ENCODE data around the gene GABRR1. TPM values are rescaled to one million over a fixed set of nuclear protein-coding genes. Genes with fewer than 3 reads are reported as not detected.

Gene GABRR1
- total and polyA plus RNA-seq, 2 experiments from 2014 or later, result 0.14 to 0.37 TPM

GRCh38 chr6:89139509-89140346 is 77.4 kb downstream of the GABRR1 start:
- no peaks in the 10 kb centered on the region for H3K9me2 ChIP-seq (ENCODE audit: insufficient read depth)
- H2AFZ ChIP-seq, result no peak overlapping the region
- no peaks in the 10 kb centered on the region for H3K79me2 ChIP-seq (replicated peaks; ENCODE audit: insufficient read depth)
- H3K27me3 Mint-ChIP-seq (ENCODE audit: insufficient read depth, low read depth, poor library complexity), result peaks cover 17% of the 10 kb centered on the region
- H3K4me1 Mint-ChIP-seq, result peaks cover 5% of the 10 kb centered on the region
- H3K9me3 Mint-ChIP-seq, result no peaks in the 10 kb centered on the region
- no peak for DNase-seq (ENCODE audit: low spot score)
- no peak overlapping the region for H3K27ac ChIP-seq (ENCODE audit: low read depth)
- no peak for TF ChIP-seq ZNF114 (CRISPR knock-in tag; IDR thresholded peaks at IDR 0.05)
- no peak for TF ChIP-seq JUNB (IDR thresholded peaks at IDR 0.05; ENCODE audit: unreplicated experiment)
- no peak for TF ChIP-seq EZH2 (IDR thresholded peaks at IDR 0.05; ENCODE audit: low read depth, unreplicated experiment)
- TF ChIP-seq CREB1 (CRISPR knock-in tag; IDR thresholded peaks at IDR 0.05; ENCODE audit: low read depth), result no peak
- TF ChIP-seq POLR2AphosphoS5 (IDR thresholded peaks at IDR 0.05; ENCODE audit: low read depth), result no peak
- no peak for TF ChIP-seq REST (IDR thresholded peaks at IDR 0.05; ENCODE audit: unreplicated experiment)
- no peak for TF ChIP-seq ZNF462 (CRISPR knock-in tag; IDR thresholded peaks at IDR 0.05)
- TF ChIP-seq, protein P1, sequence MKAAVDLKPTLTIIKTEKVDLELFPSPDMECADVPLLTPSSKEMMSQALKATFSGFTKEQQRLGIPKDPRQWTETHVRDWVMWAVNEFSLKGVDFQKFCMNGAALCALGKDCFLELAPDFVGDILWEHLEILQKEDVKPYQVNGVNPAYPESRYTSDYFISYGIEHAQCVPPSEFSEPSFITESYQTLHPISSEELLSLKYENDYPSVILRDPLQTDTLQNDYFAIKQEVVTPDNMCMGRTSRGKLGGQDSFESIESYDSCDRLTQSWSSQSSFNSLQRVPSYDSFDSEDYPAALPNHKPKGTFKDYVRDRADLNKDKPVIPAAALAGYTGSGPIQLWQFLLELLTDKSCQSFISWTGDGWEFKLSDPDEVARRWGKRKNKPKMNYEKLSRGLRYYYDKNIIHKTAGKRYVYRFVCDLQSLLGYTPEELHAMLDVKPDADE (IDR thresholded peaks at IDR 0.05), result no peak
- TF ChIP-seq ZNF331 (CRISPR knock-in tag; IDR thresholded peaks at IDR 0.05; ENCODE audit: low read depth), result no peak
- no peak for TF ChIP-seq STAT1 (IDR thresholded peaks at IDR 0.05; ENCODE audit: unreplicated experiment)
- no peak for TF ChIP-seq NANOG (IDR thresholded peaks at IDR 0.05; ENCODE audit: borderline replicate concordance)
- TF ChIP-seq EZH2phosphoT487 (IDR thresholded peaks at IDR 0.05; ENCODE audit: unreplicated experiment), result no peak
- TF ChIP-seq, protein P2, sequence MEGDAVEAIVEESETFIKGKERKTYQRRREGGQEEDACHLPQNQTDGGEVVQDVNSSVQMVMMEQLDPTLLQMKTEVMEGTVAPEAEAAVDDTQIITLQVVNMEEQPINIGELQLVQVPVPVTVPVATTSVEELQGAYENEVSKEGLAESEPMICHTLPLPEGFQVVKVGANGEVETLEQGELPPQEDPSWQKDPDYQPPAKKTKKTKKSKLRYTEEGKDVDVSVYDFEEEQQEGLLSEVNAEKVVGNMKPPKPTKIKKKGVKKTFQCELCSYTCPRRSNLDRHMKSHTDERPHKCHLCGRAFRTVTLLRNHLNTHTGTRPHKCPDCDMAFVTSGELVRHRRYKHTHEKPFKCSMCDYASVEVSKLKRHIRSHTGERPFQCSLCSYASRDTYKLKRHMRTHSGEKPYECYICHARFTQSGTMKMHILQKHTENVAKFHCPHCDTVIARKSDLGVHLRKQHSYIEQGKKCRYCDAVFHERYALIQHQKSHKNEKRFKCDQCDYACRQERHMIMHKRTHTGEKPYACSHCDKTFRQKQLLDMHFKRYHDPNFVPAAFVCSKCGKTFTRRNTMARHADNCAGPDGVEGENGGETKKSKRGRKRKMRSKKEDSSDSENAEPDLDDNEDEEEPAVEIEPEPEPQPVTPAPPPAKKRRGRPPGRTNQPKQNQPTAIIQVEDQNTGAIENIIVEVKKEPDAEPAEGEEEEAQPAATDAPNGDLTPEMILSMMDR (conservative IDR thresholded peaks at IDR 0.05; ENCODE audit: low read depth in 2 of 2), result no peak
- peaks cover 8% of the 10 kb centered on the region for H3K4me1 ChIP-seq (ENCODE audit: insufficient read depth)
- ATAC-seq, result no peak
- H3K4me3 Mint-ChIP-seq, result no peak overlapping the region
- no peak overlapping the region for H3K4me2 ChIP-seq
- H3K4me3 ChIP-seq, result no peak overlapping the region
- H3K27me3 ChIP-seq (ENCODE audit: insufficient read depth), result peaks cover 96% of the 10 kb centered on the region
- no peaks in the 10 kb centered on the region for H3F3A ChIP-seq (replicated peaks; ENCODE audit: low read depth)
- H4K20me1 ChIP-seq (replicated peaks; ENCODE audit: insufficient read depth), result peaks cover 8% of the 10 kb centered on the region
- no peak overlapping the region for H3K27ac Mint-ChIP-seq
- no peaks in the 10 kb centered on the region for H3K36me3 Mint-ChIP-seq (ENCODE audit: low read depth)
- H3K36me3 ChIP-seq (ENCODE audit: insufficient read depth), result no peaks in the 10 kb centered on the region
